ENCODE data around the gene EIF1AD. TPM values are rescaled to one million over a fixed set of nuclear protein-coding genes. Genes with fewer than 3 reads are reported as not detected.

The EIF1AD gene
- total RNA-seq, 1 donor from 2014 or later, result 34.9 TPM

- no peak for TF ChIP-seq CTCF (IDR thresholded peaks at IDR 0.05; ENCODE audit: unreplicated experiment)
- DNase-seq (ENCODE audit: low spot score), result no peak
- Mint-ChIP-seq H3K36me3 (ENCODE audit: low read depth, unreplicated experiment) (no peaks in the 10 kb centered on the region), H3K4me3 (ENCODE audit: unreplicated experiment) (no peak overlapping the region), H3K27me3 (ENCODE audit: unreplicated experiment) (peaks cover 1% of the 10 kb centered on the region), H3K9me3 (ENCODE audit: unreplicated experiment) (no peaks in the 10 kb centered on the region), H3K27ac (ENCODE audit: unreplicated experiment) (no peak overlapping the region), H3K4me1 (ENCODE audit: unreplicated experiment) (no peaks in the 10 kb centered on the region)
Observed at GRCh38 chr11:65947603-65948125, 54.3 kb downstream of the EIF1AD start.

GRCh38 chr11:65947133-65947532, 54.8 kb downstream of the EIF1AD start:
- no peak for DNase-seq (ENCODE audit: low spot score)

GRCh38 chr11:65946655-65947054, 55.3 kb downstream of the EIF1AD start:
- Mint-ChIP-seq H3K36me3 (ENCODE audit: low read depth, unreplicated experiment) (no peaks in the 10 kb centered on the region), H3K27me3 (ENCODE audit: unreplicated experiment) (peaks cover 3% of the 10 kb centered on the region), H3K27ac (ENCODE audit: unreplicated experiment) (no peak overlapping the region), H3K4me1 (ENCODE audit: unreplicated experiment) (no peaks in the 10 kb centered on the region), H3K9me3 (ENCODE audit: unreplicated experiment) (no peaks in the 10 kb centered on the region), H3K4me3 (ENCODE audit: unreplicated experiment) (no peak overlapping the region)
- DNase-seq (ENCODE audit: low spot score), result no peak
- no peak for TF ChIP-seq CTCF (IDR thresholded peaks at IDR 0.05; ENCODE audit: unreplicated experiment)

More at GRCh38 chr11:65947133-65947532, 54.8 kb downstream of the EIF1AD start:
- no peak for TF ChIP-seq CTCF (IDR thresholded peaks at IDR 0.05; ENCODE audit: unreplicated experiment)
- H3K4me1 Mint-ChIP-seq (ENCODE audit: unreplicated experiment), result no peaks in the 10 kb centered on the region
- no peaks in the 10 kb centered on the region for H3K36me3 Mint-ChIP-seq (ENCODE audit: low read depth, unreplicated experiment)
- no peak overlapping the region for H3K4me3 Mint-ChIP-seq (ENCODE audit: unreplicated experiment)
- H3K9me3 Mint-ChIP-seq (ENCODE audit: unreplicated experiment), result no peaks in the 10 kb centered on the region
- H3K27ac Mint-ChIP-seq (ENCODE audit: unreplicated experiment), result no peak overlapping the region
- H3K27me3 Mint-ChIP-seq (ENCODE audit: unreplicated experiment), result peaks cover 1% of the 10 kb centered on the region

Other genes with a start within 250 kb of the EIF1AD start
- 3.4 TPM for gene AP5B1, start 221.2 kb downstream of the EIF1AD start, total RNA-seq (ENCODE audit: unreplicated experiment)
- not detected for gene OVOL1, start 215.1 kb downstream of the EIF1AD start, total RNA-seq (ENCODE audit: unreplicated experiment)
- 1.2 TPM for gene SNX32, start 168.2 kb downstream of the EIF1AD start, total RNA-seq (ENCODE audit: unreplicated experiment)
- 1,740 TPM for gene CFL1, start 144.0 kb downstream of the EIF1AD start, total RNA-seq (ENCODE audit: unreplicated experiment)
- 73.8 TPM for gene MUS81, start 141.7 kb downstream of the EIF1AD start, total RNA-seq (ENCODE audit: unreplicated experiment)
- gene EFEMP2, start 129.4 kb downstream of the EIF1AD start, total RNA-seq (ENCODE audit: unreplicated experiment), result 248 TPM
- gene CTSW, start 122.3 kb downstream of the EIF1AD start, total RNA-seq (ENCODE audit: unreplicated experiment), result not detected
- gene FIBP, start 113.7 kb downstream of the EIF1AD start, total RNA-seq (ENCODE audit: unreplicated experiment), result 75.6 TPM
- gene CCDC85B, start 111.5 kb downstream of the EIF1AD start, total RNA-seq (ENCODE audit: unreplicated experiment), result 90.7 TPM
- gene FOSL1, start 101.8 kb downstream of the EIF1AD start, total RNA-seq (ENCODE audit: unreplicated experiment), result 1.3 TPM
- 31.1 TPM for gene C11orf68, start 83.1 kb downstream of the EIF1AD start, total RNA-seq (ENCODE audit: unreplicated experiment)
- 79.6 TPM for gene DRAP1, start 82.7 kb downstream of the EIF1AD start, total RNA-seq (ENCODE audit: unreplicated experiment)
- gene TSGA10IP, start 56.7 kb downstream of the EIF1AD start, total RNA-seq (ENCODE audit: unreplicated experiment), result not detected
- gene SART1, start 40.4 kb downstream of the EIF1AD start, total RNA-seq (ENCODE audit: unreplicated experiment), result 46.5 TPM
- 163 TPM for gene BANF1, start 346 bp upstream of the EIF1AD start, total RNA-seq (ENCODE audit: unreplicated experiment)
- not detected for gene CST6, start 9.9 kb upstream of the EIF1AD start, total RNA-seq (ENCODE audit: unreplicated experiment)
- not detected for gene CATSPER1, start 24.3 kb upstream of the EIF1AD start, total RNA-seq (ENCODE audit: unreplicated experiment)
- 0.87 TPM for gene GAL3ST3, start 47.0 kb upstream of the EIF1AD start, total RNA-seq (ENCODE audit: unreplicated experiment)
- 174 TPM for gene SF3B2, start 50.2 kb upstream of the EIF1AD start, total RNA-seq (ENCODE audit: unreplicated experiment)
- 114 TPM for gene PACS1, start 68.1 kb upstream of the EIF1AD start, total RNA-seq (ENCODE audit: unreplicated experiment)

Data from endothelial cell (in vitro differentiated cells).